Measurements from ENCODE around the gene ABCF2.

Gene ABCF2

DNA sequence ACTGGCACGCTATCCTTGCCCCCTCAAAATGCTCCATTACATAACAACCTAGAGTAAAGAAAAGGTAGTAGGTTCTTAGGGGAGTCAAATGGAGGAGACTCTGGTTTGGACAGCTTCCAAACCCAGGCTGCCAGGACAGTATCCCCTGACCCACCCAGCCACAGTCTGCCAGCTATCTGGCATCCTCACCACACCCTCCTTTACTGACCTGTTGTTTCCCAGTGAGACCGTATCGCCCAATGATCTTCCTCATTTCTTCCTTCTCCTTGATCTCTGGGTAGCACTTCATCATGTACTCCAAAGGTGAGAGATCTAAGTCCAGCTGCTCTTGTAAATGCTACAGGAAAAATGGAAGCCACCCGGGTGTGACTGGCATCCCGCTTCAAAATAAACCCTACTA is 11.6 kb downstream of the ABCF2 start:
- no peak for DNase-seq

DNA sequence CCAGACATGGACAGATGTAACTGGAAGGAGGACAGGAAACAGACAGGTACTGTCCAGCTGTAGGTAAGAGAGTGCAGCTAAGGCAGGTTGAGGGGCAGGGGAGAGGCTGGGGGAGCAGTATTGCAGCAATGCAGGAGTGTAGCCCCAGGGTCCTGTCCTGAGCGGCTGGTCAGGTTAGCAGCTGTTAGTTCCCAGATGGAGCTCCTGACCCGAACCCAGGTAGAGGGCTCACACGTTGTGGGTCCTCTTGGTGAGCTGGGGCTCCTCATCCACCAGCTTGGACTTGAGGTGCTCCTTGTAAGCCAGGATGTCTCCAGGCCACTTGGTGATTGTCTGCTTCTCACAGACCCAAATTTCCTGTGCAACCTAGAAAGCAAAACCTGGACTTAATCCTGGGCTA is 13.2 kb downstream of the ABCF2 start:
- no peak for DNase-seq

DNA sequence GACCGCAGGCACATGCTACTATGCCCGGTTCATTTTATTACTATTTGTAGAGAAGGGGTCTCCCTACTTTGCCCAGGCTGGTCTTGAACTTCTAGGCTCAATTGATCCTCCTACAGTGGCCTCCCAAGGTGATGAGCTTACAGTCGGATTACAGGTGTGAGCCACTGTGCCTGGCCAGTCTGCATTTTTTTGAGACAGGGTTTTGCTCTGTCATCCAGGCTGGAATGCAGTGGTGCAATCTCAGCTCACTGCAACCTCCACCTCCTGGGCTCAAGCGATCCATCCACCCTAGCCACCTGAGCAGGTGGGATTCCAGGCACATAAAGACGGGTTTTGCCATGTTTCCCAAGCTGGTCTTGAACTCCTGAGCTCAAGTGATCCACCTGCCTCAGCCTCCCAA is 14.4 kb downstream of the ABCF2 start:
- no peak for DNase-seq

DNA sequence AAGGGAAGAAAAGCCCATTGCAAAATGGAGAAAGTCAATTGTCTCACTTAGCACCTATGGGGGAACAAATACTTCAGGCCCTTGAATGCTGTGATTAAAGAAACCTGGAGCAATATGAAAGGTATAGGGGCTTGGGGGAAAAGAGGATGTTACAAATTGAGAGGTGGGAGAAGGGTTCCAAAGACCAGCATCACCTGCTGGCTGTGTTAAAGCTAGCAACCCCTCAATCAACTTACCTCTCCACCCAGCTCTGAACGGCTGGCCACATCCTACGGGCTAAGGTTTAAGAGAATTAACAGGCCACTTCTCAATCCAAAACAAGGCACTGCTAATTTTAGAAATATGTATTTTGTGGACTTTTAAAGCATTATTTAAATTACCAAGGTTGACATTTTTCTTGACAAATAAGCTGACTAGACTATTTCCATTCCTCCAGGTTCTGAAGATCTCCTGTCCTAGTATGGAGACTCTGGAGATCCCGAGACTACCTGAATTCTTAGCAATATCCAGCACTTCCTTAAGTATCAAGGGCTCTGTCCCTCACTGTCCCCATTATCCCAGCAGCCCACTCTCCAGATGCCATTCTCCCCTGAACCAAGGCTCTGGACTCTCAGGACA is 15.7 kb downstream of the ABCF2 start:
- DNase-seq = no peak

DNA sequence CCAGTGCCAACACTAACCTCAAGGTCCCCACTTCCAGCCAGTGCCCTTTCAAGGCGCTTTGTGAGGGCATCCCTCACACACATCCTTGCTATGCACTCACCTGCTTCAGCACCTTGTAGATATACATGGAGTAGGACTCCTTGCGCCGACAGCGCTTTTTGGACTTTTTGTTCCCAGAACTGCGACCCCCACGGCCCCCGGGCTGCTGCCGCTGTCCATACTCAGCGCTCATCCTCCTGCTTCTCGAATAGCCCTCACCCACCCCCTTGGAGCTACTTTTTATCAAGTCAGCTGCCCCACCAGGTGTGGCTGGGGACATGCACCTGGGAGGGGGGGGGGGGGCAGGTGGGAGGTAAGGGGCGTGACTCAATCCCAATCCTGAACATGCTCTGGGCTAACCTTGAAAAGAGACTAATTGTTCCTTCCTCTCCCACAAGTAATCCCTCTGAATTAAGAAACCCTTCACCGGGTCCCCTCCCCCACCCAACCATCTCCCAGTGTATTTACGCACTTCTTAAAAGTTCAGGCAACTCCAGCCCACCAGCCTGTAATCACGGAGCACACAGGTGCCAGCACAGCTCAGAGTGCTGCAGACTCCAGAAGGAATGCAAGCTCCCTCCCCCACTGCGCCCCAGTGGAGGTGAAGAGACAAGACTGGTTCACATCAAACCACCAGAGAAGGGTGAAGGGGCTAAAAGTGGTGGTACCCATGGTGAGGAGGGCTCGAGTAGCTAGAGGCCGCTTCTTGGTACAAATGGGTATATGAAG is 16.7 kb downstream of the ABCF2 start, which contains the start of gene H2BK1:
Gene H2BK1, minus strand, starts transcription at position 402 of the 768 bp plus-strand sequence. Its CDS starts 170 bp downstream, at position 232.
- DNase-seq = no peak

DNA sequence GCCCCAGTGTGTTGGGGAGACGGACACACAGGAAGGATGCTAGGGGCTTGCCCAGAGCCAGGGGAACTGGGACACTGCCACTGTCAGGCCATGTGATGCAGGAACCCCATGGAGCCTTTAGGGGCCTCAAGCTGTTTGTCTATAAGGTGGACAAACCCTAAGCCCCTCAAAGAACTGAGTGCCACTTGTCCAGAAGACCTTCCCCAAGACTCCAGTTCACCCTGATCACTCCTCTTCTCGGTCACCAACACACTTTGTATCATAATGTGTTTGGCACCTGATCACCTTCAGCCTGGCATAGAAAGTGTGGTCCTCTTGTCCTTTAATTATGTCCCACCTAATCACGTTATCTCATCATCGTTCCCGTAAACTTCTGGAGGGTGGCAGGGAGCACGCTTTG is 17.4 kb downstream of the ABCF2 start:
- no peak for DNase-seq

DNA sequence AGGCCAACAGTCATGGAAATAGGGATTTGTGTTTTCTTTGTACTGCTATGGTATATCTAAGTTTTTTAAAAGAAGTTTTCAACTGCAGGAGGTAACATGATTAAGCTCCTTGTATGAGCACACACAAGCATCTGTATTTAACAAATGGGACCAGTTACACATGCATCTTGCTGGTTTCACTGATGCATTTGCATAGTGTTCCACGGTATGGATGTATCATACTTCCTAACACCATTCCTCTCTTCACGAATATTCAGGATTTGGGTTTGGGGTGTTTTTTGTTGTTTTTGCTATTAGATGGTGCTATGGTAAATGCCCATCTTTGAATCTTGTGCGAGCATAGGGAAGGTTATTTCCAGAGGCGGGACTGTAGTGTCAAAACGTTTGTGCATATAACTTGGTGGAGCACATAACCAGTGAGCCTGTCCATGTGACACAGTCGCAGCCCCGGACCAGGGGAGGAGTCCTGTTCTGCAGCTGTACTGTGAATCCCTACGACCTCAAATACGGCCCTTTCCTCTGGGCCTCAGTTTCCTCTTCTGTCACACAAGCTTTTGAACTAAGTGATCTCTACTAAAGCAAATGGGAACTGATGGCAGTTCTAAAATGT is 18.6 kb downstream of the ABCF2 start:
- no peak for DNase-seq

DNA sequence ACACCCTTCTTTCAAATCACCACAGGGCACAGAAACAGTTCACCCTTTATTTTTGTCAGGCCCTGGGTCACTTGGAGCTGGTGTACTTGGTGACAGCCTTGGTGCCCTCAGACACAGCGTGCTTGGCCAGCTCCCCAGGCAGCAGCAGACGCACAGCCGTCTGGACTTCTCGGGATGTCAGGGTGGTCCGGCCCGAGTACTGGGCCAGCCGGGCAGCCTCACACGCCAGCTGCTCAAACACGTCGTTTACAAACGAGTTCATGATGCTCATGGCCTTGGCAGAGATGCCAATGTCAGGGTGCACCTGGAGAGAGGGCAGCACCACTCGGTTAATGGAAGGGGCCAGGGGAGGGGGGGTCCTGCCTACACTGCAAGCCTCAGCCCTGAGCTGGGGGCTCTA is 19.2 kb downstream of the ABCF2 start:
- DNase-seq = peak; percentile 17

DNA sequence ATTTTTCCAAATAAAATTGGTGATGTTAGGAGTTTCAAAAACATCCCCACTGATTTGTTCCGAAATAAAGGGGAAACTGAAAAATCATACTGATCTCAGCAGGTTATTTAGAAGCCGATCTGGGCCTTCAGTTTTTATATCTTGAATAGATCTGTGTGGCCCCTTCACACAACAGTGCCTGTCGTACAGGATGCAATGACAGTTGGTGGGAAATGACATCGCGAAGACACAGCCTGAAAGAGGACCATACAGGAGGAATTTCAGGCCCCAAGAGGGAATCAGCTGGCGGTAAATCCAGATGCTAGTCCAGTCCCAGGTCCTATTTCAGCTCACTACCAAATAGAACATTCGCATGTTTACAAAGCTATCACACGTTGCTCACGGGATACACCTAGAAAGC is 19.7 kb downstream of the ABCF2 start:
- no peak for DNase-seq

DNA sequence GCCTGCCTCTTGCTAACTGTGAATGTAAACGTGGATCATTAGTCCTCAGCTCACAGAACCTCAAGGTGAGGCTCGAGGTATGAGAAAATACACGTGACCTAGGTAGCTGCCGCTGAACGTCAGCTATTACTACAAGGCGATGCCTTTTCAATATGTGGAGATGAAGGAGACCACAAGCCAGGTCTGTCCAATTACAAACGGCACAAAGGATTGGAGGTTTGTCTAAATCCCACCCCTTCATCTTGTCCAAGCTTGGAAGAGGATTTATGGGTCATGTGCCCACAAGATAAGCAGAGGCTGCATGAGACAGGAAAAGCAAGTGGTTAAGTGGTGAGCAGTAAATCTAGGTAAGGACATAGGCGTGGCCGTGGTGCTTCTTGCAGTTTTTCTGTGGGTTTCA is 20.1 kb downstream of the ABCF2 start:
- no peak for DNase-seq

DNA sequence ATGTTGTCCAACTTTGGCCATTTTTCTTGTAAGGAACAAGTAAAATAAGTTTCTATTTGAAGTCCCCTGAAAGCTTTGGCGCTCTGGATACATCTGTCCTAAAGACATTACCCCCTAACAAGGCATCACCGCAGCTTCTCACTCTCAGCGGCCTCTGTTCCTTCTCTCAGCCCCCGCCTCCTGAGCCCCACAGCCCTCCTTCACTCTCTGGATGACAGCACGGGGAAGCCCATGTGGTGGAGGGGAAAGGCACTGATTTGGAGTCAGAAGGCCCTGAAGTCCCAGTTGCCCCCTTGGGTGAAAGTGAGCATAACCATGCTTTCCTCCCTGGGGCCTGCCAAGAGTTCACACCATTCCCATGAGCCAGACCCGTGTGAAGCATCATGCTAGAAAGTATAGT is 21.3 kb downstream of the ABCF2 start:
- DNase-seq = no peak

DNA sequence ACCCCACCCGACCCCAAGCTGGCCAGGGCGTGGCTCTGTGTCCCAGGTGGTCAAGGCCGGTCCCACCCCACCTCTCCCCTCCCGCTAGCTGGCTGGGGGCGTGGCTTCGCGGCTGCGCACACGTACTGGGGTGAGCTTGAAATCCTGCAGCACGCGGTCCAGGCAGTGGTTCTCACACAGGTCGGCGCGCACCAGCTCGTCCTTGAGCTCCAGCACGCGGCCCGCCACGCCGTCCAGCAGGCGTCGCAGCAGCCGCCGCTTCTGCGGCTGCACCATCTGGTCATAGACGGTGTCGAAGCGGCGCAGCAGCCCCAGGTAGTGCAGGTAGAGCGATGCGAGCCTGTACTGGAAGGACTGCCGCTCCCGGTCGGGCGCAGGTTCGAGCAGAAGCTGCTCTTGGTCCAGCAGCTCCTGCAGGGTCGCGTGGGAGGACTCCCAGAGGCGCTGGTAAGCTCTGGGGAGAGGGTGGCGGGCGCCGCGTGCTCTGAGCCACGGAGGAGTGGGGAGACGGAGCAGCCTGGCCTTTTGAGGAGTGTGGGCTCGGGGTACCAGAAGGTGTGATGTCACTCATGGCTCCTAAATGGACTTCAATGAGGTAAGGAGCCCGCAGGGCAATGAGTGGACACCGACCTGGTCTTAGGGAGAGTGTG is 22.5 kb downstream of the ABCF2 start:
- no peak for DNase-seq

DNA sequence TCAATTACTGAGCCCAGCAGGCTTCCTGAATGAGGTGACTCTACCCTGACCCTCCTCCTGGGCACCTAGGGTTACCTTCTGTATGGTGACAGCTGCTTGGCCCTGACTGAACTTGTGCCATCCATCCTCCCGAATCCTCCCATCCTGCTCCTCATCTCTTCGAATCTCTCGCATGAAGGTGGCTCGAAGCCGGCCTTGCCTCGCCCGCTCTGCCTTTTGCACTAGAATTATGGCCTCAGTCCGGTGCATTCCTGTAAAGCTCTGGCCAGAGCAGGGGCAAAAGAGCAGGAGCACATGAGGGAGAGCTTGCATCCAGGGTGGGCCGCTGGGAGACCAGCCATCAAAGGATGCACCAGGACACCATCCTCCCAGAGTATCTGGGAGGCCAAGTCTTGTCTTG is 24.2 kb downstream of the ABCF2 start:
- no peak for DNase-seq

DNA sequence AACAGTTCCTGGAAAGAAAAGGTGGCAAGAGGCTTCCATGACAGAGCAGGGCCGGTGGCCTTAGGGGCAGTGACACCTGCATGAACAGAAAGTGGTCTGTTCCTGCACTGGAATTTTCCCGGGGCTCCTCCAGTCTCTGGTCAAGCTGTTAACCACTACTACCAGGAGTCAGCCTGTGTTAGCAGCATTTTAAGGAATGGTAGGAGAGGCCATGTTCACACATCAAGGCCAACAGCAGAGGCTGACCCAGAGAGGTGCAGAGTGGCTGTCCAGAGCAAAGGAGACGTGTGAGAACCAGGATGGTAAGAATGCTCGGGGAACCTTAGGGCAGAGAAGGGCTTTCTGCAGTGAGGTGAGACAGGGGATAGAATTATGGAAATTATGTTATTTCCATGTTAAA is 25.3 kb downstream of the ABCF2 start:
- no peak for DNase-seq

DNA sequence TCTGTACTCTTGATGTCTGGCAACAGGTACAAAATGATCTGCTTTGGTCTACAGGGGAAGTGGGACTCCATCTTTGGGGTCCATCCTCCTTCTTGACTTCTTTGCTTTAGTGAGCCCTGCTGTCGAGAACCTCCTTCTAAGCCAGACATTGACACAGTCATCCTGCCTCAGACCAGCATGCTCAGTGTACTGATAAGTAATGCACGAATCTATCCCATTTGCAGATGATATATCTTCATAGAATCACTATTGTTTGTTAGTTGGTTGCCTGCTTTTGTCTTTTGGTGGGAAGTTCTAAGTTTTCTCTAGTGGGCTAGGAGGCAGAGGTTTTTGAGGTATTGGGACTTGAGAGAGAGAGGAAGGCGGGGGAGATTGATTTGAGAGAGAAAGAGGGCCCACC is 25.7 kb downstream of the ABCF2 start:
- DNase-seq = no peak

DNA sequence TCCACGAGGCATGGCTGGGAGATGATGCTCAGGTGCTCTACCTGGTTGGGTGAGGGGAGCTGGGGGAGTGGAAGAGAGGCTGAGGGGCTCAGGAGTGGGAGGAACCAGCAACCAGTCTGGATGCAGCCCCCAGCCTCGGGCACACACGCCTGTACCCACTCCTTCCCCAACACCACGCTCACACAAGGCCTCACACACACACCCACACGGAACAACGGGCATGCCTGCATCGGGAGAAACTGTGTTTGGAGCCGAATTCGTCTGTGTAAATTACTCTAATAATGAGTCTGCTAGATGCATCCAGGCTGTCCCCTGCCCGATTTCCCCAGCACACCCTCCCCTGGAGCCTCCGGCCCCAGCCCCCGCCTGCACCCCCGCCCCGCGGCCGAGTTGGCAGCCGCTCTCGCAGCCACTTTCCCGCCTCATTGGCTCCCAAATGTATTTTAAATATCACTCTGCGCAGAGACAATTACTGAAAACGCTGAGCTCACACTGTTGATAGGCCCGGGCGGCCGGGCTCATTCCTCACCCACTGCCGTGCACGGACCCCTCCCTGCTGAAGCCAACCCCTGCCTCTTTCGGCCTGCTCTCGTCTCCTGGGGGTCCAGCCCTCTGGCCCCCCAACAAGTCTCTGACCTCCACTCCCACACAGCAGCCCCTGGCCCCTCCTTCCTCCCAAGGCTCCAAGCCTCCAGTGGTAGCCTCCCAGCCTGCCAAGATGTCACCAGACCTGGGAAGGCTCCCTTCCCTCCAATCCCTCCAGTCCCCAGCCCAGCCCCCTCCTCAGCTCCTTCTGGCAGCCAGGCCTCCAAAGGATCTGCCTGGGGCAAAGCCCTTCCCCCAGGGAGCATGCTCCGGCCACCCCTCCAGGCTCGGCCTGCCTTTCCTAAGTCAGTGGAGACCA is 27.8 kb downstream of the ABCF2 start:
- peak; percentile 54 for DNase-seq

DNA sequence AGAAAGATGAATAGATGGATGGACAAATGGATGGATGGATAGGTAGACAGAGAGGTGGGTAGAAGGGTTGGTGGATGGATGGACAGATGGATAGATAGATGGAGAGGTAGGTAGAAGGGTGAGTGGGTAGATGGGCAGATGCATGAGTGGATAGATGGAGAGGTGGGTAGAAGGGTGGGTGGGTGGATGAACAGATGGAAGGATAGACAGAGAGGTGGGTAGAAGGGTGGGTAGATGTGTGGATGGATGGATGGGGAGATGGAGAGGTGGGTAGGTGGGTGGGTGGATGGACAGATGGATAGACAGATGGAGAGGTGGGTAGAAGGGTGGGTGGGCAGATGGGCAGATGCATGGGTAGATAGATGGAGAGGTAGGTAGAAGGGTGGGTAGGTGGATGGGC is 29.1 kb downstream of the ABCF2 start:
- DNase-seq = no peak

DNA sequence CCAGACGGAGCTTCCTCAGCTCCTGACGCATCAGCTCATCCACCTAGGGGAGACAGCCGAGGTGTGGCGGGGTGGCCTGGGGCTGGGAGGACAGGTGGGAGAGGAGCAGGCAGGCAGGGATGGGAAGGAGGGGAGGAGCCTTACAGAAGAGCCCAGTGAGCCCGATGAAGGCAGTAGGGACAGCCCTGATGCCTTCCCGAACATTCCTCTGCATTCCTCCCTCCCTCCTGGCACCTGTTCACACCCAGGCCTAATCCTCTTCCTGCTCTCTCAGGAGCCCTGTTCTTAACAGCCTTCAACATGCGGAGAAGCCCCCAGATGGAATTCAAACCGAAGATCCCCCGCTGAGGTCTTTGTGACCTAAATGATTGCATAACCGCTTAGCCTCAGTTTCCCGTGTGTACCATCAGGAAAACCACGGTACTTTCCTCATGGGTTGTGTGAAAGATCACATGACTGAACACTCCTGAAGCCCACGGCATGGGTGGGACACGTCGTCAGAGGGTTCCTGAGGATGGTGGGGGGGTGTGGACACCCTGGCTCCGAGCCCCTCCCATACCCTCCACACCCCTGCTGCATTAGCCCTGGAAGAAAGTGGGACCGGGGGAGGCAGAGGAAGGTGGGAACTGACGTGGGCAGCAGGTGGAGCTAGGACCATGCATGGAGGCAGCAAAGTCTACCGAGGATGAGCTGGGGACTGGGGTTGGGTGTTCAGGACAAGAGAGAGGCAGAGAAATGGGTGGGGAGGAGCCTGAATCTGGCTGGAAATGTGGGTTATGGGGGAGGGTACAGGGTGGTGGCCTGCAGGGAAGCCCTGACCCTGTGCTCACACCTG is 31.2 kb downstream of the ABCF2 start:
- DNase-seq = no peak

DNA sequence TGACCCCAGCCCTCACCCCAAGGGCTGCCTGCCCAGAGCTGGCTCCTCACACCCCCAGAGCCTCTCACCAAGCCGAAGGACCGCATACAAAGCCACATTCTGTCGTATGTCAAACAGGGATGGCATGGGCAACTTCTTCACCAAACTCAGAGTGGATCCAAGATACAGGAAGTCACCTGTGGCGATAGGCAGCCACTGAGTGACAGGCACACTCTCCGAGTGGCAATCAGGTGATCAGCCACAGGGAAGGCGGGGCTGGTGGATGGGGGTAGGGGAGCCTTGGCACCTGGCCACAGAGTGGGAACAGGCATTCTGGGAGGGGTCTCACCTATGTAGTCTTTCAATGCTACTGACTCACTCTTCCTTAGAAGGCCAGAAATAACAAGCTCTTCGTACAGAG is 32.8 kb downstream of the ABCF2 start:
- no peak for DNase-seq

DNA sequence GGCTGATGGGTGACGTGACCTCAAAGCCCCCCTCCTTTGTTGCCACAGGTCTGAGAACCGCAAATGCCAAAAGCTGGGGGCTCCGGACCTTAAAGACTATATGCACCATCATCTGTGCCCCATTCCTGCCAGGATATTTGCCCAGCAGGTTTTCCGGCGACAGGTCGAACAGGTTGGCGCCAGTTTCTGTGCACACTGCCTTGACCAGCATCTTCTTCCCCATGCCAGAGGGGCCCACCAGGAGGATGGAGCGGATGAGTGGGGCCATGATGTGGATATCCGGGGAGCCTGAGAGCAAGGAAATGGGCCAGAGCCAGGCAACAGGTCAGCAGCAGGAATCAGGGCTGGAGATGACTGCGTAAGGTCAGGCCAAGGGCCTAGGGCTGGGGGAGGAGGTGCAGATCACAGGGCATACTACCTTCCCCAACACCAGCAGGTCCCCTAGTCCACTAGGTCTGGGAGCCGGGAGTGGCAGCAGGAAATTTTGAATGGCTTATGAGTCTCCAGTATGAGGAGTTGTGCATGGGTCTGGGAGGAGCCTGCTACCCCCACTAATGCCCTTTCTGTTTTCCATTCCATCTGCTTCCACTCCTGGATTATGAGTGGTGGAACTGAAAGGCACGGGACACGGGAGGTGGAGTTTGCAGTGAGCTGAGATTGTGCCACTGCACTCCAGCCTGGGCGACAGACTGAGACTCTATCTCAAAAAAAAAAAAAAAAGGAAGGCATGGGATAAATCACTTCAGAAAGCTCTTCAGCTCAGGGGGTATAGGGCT is 33.6 kb downstream of the ABCF2 start:
- no peak for DNase-seq

DNA sequence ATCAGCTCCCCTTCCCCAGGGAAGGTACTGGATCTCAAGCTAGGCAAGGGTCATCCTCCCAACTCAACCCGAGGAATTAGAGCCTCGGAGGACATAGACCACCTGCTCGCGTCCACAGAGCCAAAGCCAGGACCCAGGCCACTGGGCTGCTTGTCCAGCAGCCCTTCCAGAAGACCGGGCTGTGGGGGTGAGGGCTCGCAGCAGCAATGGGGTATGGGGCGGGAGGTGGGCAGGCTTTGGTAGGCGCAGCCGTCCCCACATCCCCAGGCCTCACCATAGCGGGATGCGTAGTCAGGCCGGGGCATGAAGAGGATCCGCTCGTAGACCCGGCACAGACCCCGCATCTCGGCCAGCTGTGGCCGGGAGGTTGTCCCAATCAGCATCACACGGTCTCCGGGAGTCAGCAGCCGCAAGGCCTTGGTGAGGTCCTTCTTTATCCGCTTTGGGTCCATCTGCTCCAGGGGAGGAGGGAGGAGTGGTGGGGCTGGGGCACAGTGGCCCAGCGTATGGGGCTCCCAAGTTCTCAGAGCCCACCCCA is 34.9 kb downstream of the ABCF2 start:
- DNase-seq = no peak

Data from NCI-H1092 treated with DMSO at 0.1 percent for 48 hours (cell line).